H1 (cell line): Measurements from ENCODE around the gene SEL1L3. TPM values are rescaled to one million over a fixed set of nuclear protein-coding genes. Genes with fewer than 3 reads are reported as not detected.

Experiments used
- CTCF ChIA-PET: fragments of 300-600 bp; sonication (Branson Sonifier 250); formaldehyde crosslinking; loops from one replicate; lab custom pipeline; 2021; ENCODE audit not compliant: partially characterized antibody; lab: Charles Lee
- POLR2A ChIA-PET: fragments of 300-600 bp; sonication (Branson Sonifier 250); formaldehyde crosslinking; loops from one replicate; lab custom pipeline; 2021; ENCODE audit warnings: inconsistent platforms; ENCODE audit not compliant: partially characterized antibody; lab: Charles Lee
- DNase-seq, 2 experiments: peaks; one replicate each; pipeline versions ENCODE4 v3.0.0 to v3.0.0-alpha.2; 2010 to 2022; ENCODE audit warnings: low spot score in 2 of 2, low read depth in 1 of 2, mixed read lengths in 1 of 2
- FAIRE-seq: peaks from 2 replicates; lab custom pipeline; 2011; peaks lifted over from hg19 to GRCh38; lab: Jason Lieb, UNC
- H2AFZ ChIP-seq: 2 replicates; pipeline ENCODE4 v1.8.1; 2012; ENCODE audit warnings: low read length, inconsistent platforms
- H2AK5ac ChIP-seq: 2 replicates; pipeline ENCODE4 v1.6.1; 2013; ENCODE audit warnings: low read depth, low read length
- H2BK120ac ChIP-seq: replicated peaks from 2 replicates; pipeline ENCODE3; 2013; ENCODE audit warnings: low read depth, low read length, inconsistent platforms
- H2BK12ac ChIP-seq: 2 replicates; pipeline ENCODE4 v1.6.1; 2013; ENCODE audit warnings: low read depth, low read length
- H2BK15ac ChIP-seq: 2 replicates; pipeline ENCODE4 v1.6.1; 2013; ENCODE audit warnings: low read length
- H2BK20ac ChIP-seq: 2 replicates; pipeline ENCODE4 v1.6.1; 2013; ENCODE audit warnings: low read length
- H2BK5ac ChIP-seq: 2 replicates; pipeline ENCODE4 v1.6.1; 2013; ENCODE audit warnings: low read depth, low read length
- H3K14ac ChIP-seq: 2 replicates; pipeline ENCODE4 v1.6.1; 2013; ENCODE audit warnings: inconsistent platforms; ENCODE audit not compliant: insufficient read length
- H3K18ac ChIP-seq: 2 replicates; pipeline ENCODE4 v1.6.1; 2013; ENCODE audit warnings: low read length; ENCODE audit errors: extremely low read depth
- H3K23ac ChIP-seq: 2 replicates; pipeline ENCODE4 v1.6.1; 2013; ENCODE audit warnings: inconsistent platforms; ENCODE audit not compliant: insufficient read length
- H3K23me2 ChIP-seq: 2 replicates; pipeline ENCODE4 v1.6.1; 2013; ENCODE audit warnings: low read depth, low read length
- H3K27ac ChIP-seq: 2 replicates; pipeline ENCODE4 v1.6.1; 2011; ENCODE audit warnings: low read depth, low read length, inconsistent platforms
- H3K27me3 ChIP-seq, 4 experiments: replicated peaks in 1 of 4; 1 replicate in 1 of 4; 2 replicates in 3 of 4; pipeline versions ENCODE4 v1.6.1 to v1.8.1; 2011 to 2013; ENCODE audit warnings: low read length in 3 of 4, mild to moderate bottlenecking in 3 of 4, inconsistent platforms in 2 of 4, mixed read lengths in 2 of 4, moderate library complexity in 1 of 4; ENCODE audit not compliant: control insufficient read depth in 3 of 4, insufficient read depth in 3 of 4; ENCODE audit errors: extremely low read depth in 1 of 4
- H3K36me3 ChIP-seq, 4 experiments: 2 replicates each; pipeline versions ENCODE4 v1.6.1 to v1.8.1; 2011 to 2013; ENCODE audit warnings: mild to moderate bottlenecking in 4 of 4, low read length in 3 of 4, moderate library complexity in 2 of 4, control low read depth in 1 of 4, inconsistent platforms in 1 of 4; ENCODE audit not compliant: insufficient read depth in 4 of 4, control insufficient read depth in 2 of 4
- H3K4ac ChIP-seq: replicated peaks from 2 replicates; pipeline ENCODE3; 2013; ENCODE audit warnings: low read length, low read depth, mixed read lengths, inconsistent platforms; ENCODE audit not compliant: insufficient read length
- H3K4me1 ChIP-seq, 4 experiments: replicated peaks in 1 of 4; 1 replicate in 1 of 4; 2 replicates in 3 of 4; pipeline versions ENCODE4 v1.6.1 to v1.8.1; 2011 to 2013; ENCODE audit warnings: low read length in 3 of 4, inconsistent platforms in 2 of 4, mixed read lengths in 1 of 4; ENCODE audit not compliant: insufficient read depth in 4 of 4, control insufficient read depth in 3 of 4
- H3K4me2 ChIP-seq, 2 experiments: 2 replicates each; pipeline versions ENCODE4 v1.6.1 to v1.8.1; 2011 to 2013; ENCODE audit warnings: low read depth in 2 of 2, low read length in 2 of 2, control low read depth in 1 of 2, inconsistent platforms in 1 of 2, mild to moderate bottlenecking in 1 of 2; ENCODE audit not compliant: insufficient read depth in 1 of 2
- H3K4me3 ChIP-seq, 4 experiments: fragments of 200-600, 300-600 bp in 1 of 4; sonication (generic), shearing (Covaris generic), sonication (Bioruptor Twin) in 1 of 4; 2 replicates each; pipeline versions ENCODE4 v1.5.1 to v1.8.1; 2011 to 2016; ENCODE audit warnings: low read length in 4 of 4, low read depth in 3 of 4, control low read depth in 2 of 4, inconsistent platforms in 2 of 4, mild to moderate bottlenecking in 2 of 4, mixed read lengths in 1 of 4, moderate library complexity in 1 of 4; ENCODE audit not compliant: insufficient read depth in 2 of 4; ENCODE audit errors: extremely low read depth in 1 of 4
- H3K56ac ChIP-seq: replicated peaks from 2 replicates; pipeline ENCODE3; 2013; ENCODE audit warnings: low read depth, mild to moderate bottlenecking, mixed read lengths, low read length, inconsistent platforms; ENCODE audit not compliant: insufficient read length
- H3K79me1 ChIP-seq: 2 replicates; pipeline ENCODE4 v1.6.1; 2013; ENCODE audit warnings: low read depth, low read length, control low read depth
- H3K79me2 ChIP-seq, 2 experiments: 2 replicates each; pipeline versions ENCODE4 v1.6.1 to v1.8.1; 2012 to 2013; ENCODE audit warnings: low read length in 2 of 2, mild to moderate bottlenecking in 2 of 2, inconsistent platforms in 1 of 2; ENCODE audit not compliant: insufficient read depth in 2 of 2, control insufficient read depth in 1 of 2
- H3K9ac ChIP-seq, 4 experiments: replicated peaks in 1 of 4; 1 replicate in 1 of 4; 2 replicates in 3 of 4; pipeline versions ENCODE4 v1.6.1 to v1.8.1; 2011 to 2013; ENCODE audit warnings: low read depth in 3 of 4, low read length in 3 of 4, control low read depth in 2 of 4, mild to moderate bottlenecking in 2 of 4, moderate library complexity in 2 of 4, inconsistent platforms in 1 of 4; ENCODE audit errors: extremely low read depth in 1 of 4
- H3K9me3 ChIP-seq, 2 experiments: 2 replicates each; pipeline versions ENCODE4 v1.6.1 to v1.8.1; 2012 to 2013; ENCODE audit warnings: mild to moderate bottlenecking in 2 of 2, moderate library complexity in 2 of 2, control low read depth in 1 of 2, inconsistent platforms in 1 of 2, low read depth in 1 of 2, low read length in 1 of 2, mixed read lengths in 1 of 2; ENCODE audit not compliant: insufficient read depth in 2 of 2
- H4K20me1 ChIP-seq, 2 experiments: replicated peaks in 1 of 2; 2 replicates each; pipeline versions ENCODE3 to v1.8.1; 2011 to 2013; ENCODE audit warnings: inconsistent platforms in 2 of 2, low read length in 2 of 2, mild to moderate bottlenecking in 1 of 2; ENCODE audit not compliant: insufficient read depth in 2 of 2, control insufficient read depth in 1 of 2
- H4K5ac ChIP-seq: 2 replicates; pipeline ENCODE4 v1.6.1; 2013; ENCODE audit warnings: low read length, low read depth, mixed read lengths, inconsistent platforms; ENCODE audit not compliant: insufficient read length
- H4K8ac ChIP-seq: 2 replicates; pipeline ENCODE4 v1.8.0; 2013; ENCODE audit warnings: mild to moderate bottlenecking, moderate library complexity, low read length, inconsistent platforms; ENCODE audit not compliant: insufficient read depth; ENCODE audit errors: extremely low read depth
- H4K91ac ChIP-seq: replicated peaks from 2 replicates; pipeline ENCODE3; 2013; ENCODE audit warnings: low read length, mixed read lengths, inconsistent platforms; ENCODE audit not compliant: insufficient read length
- ATF3 ChIP-seq: IDR thresholded peaks from 2 replicates; pipeline ENCODE4 v1.6.1; 2011; ENCODE audit warnings: low read depth, mild to moderate bottlenecking, low read length; ENCODE audit not compliant: insufficient read depth
- BACH1 ChIP-seq: IDR thresholded peaks from 2 replicates; pipeline ENCODE4 v1.6.1; 2012; ENCODE audit warnings: low read length, improper control_type of control experiment
- GTF2F1 ChIP-seq: IDR thresholded peaks from 2 replicates; pipeline ENCODE4 v1.6.1; 2012; ENCODE audit warnings: low read depth, low read length, improper control_type of control experiment, borderline replicate concordance
- NRF1 ChIP-seq: IDR thresholded peaks from 2 replicates; pipeline ENCODE4 v1.6.1; 2011; ENCODE audit warnings: mild to moderate bottlenecking, low read depth, low read length, improper control_type of control experiment
- SIRT6 ChIP-seq: IDR thresholded peaks from one replicate; pipeline ENCODE4 v1.7.1; 2012; ENCODE audit warnings: low read length, inconsistent platforms
- SP1 ChIP-seq: IDR thresholded peaks from 2 replicates; pipeline ENCODE4 v1.6.1; 2011; ENCODE audit warnings: low read depth, low read length
- SP4 ChIP-seq: IDR thresholded peaks from 2 replicates; pipeline ENCODE4 v1.6.1; 2012; ENCODE audit warnings: low read length, inconsistent platforms
- WGBS, 2 experiments: shearing (Covaris generic) in 1 of 2; methylation state at CpG; one replicate each; pipeline versions ENCODE4 v1.1.6 to v1.1.7; 2013 to 2015; ENCODE audit warnings: low lambda C conversion rate in 2 of 2, mixed read lengths in 2 of 2, inconsistent platforms in 1 of 2, low coverage in 1 of 2, missing lambda C conversion rate in 1 of 2; ENCODE audit not compliant: insufficient replicate concordance in 2 of 2, insufficient coverage in 1 of 2, insufficient read length in 1 of 2; ENCODE audit errors: extremely low coverage in 1 of 2, missing lambda C conversion rate in 1 of 2; 5-methylcytosine and 5-hydroxymethylcytosine counted together
- polyA plus RNA-seq, 7 experiments: library from polyadenylated mRNA; depleted of rRNA in 3 of 7; stranded (reverse) in 5 of 7; unstranded in 2 of 7; fragments of >200 nt in 5 of 7; fragments of 200-250 nt in 2 of 7; gene quantifications; 1 replicate in 5 of 7; 2 replicates in 1 of 7; 4 replicates in 1 of 7; pipeline versions ENCODE4 v1.2.1 to v1.2.3, GENCODE V29; 2011 to 2013; ENCODE audit warnings: missing spikeins in 2 of 7, mixed read lengths in 2 of 7
- total RNA-seq: library from RNA; stranded (reverse); fragmentation: NEBNext Ultra II Directional; extraction: Animal tissue kit (Norgen Biotek cat#: 25700); gene quantifications from 2 replicates; pipeline ENCODE4 v1.2.1, GENCODE V29; 2021

Gene SEL1L3
- total and polyA plus RNA-seq, 2 of the 8 experiments (the other 6 are each of a cell fraction or from before 2014, with no cell fraction given): 18.2 to 54.0 TPM

GRCh38 chr4:25700661-25701060 lies 162.1 kb downstream of the SEL1L3 start:
- Histone ChIP-seq H3K9ac (no peak overlapping the region), H2BK120ac (no peak overlapping the region), H3K14ac (no peak overlapping the region), H3K56ac (no peak overlapping the region), H3K4me2 (no peak overlapping the region), H4K91ac (no peak overlapping the region), H3K9me3 (no peaks in the 10 kb centered on the region), H2BK12ac (no peak overlapping the region), H4K20me1 (no peaks in the 10 kb centered on the region), H3K23me2 (no peaks in the 10 kb centered on the region), H4K8ac (no peak overlapping the region), H3K23ac (no peak overlapping the region), H3K4me3 (no peak overlapping the region), H3K79me1 (no peaks in the 10 kb centered on the region), H4K5ac (no peak overlapping the region), H3K4me1 (peaks cover 0 to 3% (median 0%) of the 10 kb centered on the region in 4 experiments; a peak in 1 of 7 replicates), H3K79me2 (no peaks in the 10 kb centered on the region), H2BK20ac (no peak overlapping the region), H2AK5ac (no peak overlapping the region), H3K27me3 (no peaks in the 10 kb centered on the region), H2AFZ (no peak overlapping the region), H3K27ac (no peak overlapping the region), H3K36me3 (no peaks in the 10 kb centered on the region), H2BK15ac (no peak overlapping the region), H2BK5ac (no peak overlapping the region), H3K4ac (no peak overlapping the region), H3K18ac (no peak overlapping the region)
- no peak for FAIRE-seq
- DNase-seq: no peak
- TF ChIP-seq BACH1 (no peak), SP4 (no peak), SIRT6 (no peak), ATF3 (no peak), NRF1 (no peak), SP1 (no peak), GTF2F1 (no peak)
- POLR2A ChIA-PET: no interaction called here
- 89% methylated on average over 4 of the region's 4 CpGs; no CpG with 5 or more reads in 1 of the 2 experiments for WGBS, 2 experiments
- CTCF ChIA-PET: interaction anchor here (1.2 to 1.9 kb wide), 2 partner anchors 17 to 67 kb away, joined by 3 to 7 read pairs; no protein-coding TSS in a partner anchor
